Sigmoid colon (tissue), 4 donors: ENCODE data around the gene ICAM3.

ENCODE experiments used
- EP300 ChIP-seq, 4 donors: sonication (generic); formaldehyde crosslinking; IDR thresholded peaks; one replicate each; pipeline ENCODE4 v1.6.1; 2017; ENCODE audit warnings: antibody characterized with exemption in 4 of 4
- POLR2A ChIP-seq, 2 donors: fragments of 450-650 bp; IDR thresholded peaks; one replicate each; pipeline ENCODE4 v1.6.1; 2016; ENCODE audit warnings: antibody characterized with exemption in 2 of 2, mild to moderate bottlenecking in 2 of 2, moderate library complexity in 2 of 2
- POLR2AphosphoS5 ChIP-seq, 4 donors: sonication (generic); formaldehyde crosslinking; IDR thresholded peaks; one replicate each; pipeline ENCODE4 v1.6.1; 2017; ENCODE audit warnings: antibody characterized with exemption in 4 of 4
- TF ChIP-seq, protein P1 (sequence below), 4 experiments: fragments of 450-650 bp in 3 of 4; fragments of 200-600 bp in 1 of 4; IDR thresholded peaks; one replicate each; pipeline ENCODE4 v1.5.1; 2016 to 2019; ENCODE audit warnings: antibody characterized with exemption in 4 of 4, mild to moderate bottlenecking in 3 of 4, moderate library complexity in 2 of 4

DNA sequence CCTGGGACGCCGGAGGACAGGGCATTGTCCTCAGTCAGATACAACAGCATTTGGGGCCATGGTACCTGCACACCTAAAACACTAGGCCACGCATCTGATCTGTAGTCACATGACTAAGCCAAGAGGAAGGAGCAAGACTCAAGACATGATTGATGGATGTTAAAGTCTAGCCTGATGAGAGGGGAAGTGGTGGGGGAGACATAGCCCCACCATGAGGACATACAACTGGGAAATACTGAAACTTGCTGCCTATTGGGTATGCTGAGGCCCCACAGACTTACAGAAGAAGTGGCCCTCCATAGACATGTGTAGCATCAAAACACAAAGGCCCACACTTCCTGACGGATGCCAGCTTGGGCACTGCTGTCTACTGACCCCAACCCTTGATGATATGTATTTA, 54.0 kb downstream of the ICAM3 start:
- TF ChIP-seq, protein P1, sequence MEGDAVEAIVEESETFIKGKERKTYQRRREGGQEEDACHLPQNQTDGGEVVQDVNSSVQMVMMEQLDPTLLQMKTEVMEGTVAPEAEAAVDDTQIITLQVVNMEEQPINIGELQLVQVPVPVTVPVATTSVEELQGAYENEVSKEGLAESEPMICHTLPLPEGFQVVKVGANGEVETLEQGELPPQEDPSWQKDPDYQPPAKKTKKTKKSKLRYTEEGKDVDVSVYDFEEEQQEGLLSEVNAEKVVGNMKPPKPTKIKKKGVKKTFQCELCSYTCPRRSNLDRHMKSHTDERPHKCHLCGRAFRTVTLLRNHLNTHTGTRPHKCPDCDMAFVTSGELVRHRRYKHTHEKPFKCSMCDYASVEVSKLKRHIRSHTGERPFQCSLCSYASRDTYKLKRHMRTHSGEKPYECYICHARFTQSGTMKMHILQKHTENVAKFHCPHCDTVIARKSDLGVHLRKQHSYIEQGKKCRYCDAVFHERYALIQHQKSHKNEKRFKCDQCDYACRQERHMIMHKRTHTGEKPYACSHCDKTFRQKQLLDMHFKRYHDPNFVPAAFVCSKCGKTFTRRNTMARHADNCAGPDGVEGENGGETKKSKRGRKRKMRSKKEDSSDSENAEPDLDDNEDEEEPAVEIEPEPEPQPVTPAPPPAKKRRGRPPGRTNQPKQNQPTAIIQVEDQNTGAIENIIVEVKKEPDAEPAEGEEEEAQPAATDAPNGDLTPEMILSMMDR (IDR thresholded peaks at IDR 0.05), result no peak
- TF ChIP-seq EP300 (IDR thresholded peaks at IDR 0.05) (no peak), POLR2A (IDR thresholded peaks at IDR 0.05) (no peak), POLR2AphosphoS5 (IDR thresholded peaks at IDR 0.05) (no peak)
